HG02759 (cell line): ENCODE data around the gene LRP5.
"Not testable (repeated sequence)": the region's sequence is repeated elsewhere in the genome, so short reads cannot be mapped to it uniquely, and the experiment has no call there.

Experiments
- ATAC-seq: cut with Tn5 transposase; IDR thresholded peaks from one replicate; pipeline ENCODE4 v1.9.1; 2021; ENCODE audit warnings: mild to moderate bottlenecking, moderate library complexity; ENCODE audit not compliant: unreplicated experiment

LRP5 gene

DNA sequence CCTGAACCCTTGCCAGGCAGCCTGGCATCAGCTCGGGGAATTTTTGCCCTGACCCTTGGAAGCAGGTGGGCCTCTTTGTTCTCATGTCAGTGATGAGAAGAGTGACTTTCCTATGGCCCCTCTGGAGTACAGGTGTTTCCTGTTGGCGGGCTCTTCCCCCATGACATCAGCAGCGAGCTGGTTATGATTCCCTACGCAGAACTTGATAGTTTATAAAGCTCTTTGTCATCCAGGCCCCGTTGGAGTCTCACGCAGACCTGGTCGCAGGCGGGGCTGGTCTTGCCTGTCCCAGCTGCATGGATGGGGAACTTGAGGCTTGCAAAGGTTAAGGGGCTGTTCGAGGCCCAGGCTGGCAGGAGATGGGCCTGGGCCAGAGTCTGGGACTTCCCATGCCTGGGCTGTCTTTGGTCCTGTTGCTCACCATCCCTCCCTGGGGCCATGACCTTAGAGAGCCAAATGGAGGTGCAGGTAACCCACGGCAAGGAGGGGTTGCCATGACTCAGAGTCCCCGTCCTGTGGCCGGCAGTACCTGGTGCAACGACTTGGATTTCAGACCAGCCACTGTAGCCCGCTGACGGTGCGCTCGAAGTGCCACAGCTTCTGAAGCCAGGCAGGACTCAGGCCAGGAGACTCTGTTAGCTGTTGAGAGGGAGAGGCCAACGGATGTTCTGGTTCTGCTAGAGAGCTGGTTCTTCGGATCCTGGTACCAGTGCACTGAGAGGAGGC, 102.3 kb downstream of the LRP5 start:
- no peak for ATAC-seq

DNA sequence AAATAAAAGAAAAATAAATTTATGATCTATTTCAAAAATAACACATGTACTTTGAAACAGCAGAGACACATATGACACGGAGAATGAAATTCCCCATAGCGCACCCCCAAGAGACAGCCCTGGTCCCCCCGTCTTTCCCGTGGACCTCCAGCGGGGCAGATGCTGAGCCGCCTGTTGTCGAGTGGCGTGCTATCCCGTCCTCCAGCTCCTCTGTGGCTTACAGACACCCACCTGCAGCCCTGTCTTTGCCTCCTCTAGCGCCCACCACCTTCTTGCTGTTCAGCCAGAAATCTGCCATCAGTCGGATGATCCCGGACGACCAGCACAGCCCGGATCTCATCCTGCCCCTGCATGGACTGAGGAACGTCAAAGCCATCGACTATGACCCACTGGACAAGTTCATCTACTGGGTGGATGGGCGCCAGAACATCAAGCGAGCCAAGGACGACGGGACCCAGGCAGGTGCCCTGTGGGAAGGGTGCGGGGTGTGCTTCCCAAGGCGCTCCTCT, 103.7 kb downstream of the LRP5 start:
- no peak for ATAC-seq

DNA sequence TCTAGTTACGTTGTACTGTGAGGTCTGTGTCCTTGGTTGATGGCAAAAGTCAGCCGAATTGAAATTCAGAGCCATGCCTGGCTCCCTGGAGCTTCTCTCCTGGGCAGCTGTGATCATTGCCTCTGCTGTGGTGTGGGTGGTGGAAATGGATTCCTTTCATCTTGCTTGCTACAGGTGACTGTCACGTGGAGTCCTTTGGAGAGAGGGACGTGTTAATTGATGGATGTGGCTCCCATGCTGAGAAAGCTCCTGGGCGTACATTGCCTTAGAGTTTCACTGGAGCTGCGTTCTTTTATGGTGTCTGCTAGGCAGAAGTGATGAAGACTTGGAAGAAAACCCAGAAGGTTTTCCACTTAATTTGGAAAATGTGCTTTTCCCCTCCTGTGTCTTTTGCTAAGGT, 106.3 kb downstream of the LRP5 start:
- no peak for ATAC-seq

DNA sequence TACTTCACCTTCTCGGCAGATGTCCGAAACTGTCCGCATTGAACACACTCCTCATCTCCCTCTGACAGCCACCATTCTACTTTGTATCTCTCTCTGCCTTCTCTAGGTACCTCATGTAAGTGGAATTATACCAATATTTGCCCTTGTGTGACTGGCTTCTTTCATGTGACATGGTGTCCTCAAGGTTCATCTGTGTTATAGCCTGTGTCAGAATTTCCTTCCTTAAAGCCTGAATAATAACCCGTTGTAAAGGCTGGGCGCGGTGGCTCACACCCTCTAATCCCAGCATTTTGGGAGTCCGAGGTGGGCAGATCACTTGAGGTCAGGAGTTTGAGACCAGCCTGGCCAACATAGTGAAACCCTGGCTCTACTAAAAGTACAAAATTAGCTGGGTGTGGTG, 107.8 kb downstream of the LRP5 start:
- no peak for ATAC-seq

DNA sequence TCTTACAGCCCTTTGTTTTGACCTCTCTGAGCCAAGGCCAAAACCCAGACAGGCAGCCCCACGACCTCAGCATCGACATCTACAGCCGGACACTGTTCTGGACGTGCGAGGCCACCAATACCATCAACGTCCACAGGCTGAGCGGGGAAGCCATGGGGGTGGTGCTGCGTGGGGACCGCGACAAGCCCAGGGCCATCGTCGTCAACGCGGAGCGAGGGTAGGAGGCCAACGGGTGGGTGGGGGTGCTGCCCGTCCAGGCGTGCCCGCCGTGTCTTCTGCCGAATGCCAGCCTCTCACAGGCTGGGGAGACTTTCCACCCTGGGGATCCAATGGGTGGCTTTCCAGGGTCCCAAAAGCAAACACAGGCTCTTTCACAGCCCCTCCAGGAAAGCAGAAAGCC, 111.1 kb downstream of the LRP5 start:
- no peak for ATAC-seq

DNA sequence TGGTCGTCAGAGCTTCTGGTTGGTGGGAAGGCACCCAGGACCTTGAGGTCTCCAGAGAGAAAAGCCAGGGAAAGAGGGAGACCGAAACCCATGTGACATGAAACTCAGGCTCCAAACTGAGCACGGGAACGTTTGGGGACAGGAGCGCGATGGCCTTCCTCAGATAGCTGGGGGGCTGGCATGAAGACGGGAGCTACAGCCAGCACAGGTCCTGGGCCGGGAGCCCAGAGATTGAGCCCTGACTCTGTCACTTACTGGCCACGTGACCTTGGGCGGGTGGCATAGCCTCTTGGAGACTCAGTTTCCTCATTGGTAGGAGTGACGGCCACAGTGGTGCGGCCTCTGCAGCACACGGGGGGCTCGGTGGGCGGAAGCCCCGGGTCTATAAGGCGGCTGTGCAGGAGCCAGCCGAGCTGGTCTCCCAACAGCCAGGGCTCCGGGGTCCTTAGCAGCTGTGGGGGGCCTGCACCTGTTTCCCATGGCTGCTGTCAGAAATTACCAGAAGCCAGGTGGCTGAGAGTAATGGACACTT, 111.8 kb downstream of the LRP5 start:
- ATAC-seq: no peak

DNA sequence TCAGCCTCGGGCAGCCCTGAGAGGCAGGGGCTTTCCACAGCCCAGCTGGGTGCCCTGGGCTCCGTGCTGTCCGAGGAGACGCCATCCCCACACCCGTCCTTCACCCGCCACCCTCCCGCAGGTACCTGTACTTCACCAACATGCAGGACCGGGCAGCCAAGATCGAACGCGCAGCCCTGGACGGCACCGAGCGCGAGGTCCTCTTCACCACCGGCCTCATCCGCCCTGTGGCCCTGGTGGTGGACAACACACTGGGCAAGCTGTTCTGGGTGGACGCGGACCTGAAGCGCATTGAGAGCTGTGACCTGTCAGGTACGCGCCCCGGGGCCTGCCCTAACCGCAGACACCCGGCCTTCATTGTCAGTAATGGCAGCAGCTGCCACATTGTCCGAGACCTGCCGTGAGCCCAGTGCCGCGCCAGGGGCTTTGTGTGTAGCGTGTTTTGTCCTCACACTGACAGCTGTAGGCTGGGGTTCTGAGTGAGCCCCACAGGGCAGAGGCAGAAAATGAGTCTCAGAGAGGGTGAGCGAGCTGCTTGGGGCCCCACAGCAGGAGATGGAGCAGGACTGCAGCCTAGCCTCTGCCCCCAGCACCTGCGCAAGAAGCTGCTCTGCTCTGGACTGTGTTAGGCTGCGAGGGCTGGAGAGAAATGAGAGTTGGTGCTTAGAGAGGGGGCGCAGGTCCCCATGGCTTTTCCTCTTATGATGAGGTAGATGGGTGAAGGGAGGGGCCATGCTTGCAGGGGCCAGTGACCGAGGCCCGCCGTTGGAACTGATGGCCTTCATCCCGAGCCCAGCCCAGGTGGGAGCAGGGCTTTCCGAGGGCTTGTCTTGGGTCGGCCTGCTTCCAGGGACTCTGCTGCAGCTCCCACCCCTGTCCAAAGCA, 112.8 kb downstream of the LRP5 start:
- no peak for ATAC-seq

DNA sequence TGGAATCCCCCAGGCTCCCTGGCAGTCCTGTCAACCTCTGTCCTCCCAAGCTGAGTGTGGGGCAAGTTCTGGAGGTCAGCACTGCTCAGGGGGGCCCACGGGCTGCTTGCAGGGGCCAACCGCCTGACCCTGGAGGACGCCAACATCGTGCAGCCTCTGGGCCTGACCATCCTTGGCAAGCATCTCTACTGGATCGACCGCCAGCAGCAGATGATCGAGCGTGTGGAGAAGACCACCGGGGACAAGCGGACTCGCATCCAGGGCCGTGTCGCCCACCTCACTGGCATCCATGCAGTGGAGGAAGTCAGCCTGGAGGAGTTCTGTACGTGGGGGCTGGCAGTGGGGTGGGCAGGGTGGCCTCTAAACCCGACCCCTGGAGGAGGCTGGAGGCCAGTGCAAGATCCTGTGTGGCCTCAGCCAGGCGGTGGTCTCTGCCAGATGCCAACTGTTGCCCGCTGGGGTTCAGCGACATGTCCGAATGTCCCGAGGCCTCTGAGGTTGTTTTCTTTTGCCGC, 113.5 kb downstream of the LRP5 start:
- no peak for ATAC-seq

DNA sequence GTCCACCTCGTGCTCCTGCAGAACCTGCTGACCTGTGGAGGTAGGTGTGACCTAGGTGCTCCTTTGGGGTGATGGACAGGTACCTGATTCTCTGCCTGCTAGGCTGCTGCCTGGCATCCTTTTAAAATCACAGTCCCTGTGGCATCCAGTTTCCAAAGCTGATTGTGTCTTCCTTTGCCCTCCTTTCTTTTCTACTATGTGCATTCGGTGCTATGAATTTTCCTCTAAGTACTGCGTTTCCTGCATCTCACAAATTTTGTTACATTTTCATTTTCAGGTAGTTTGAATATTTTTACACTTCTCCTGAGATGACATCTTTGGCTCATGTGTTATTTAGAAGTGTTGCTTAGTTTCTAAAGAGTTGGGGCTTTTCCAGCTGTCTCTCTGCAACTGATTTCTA, 117.3 kb downstream of the LRP5 start:
- ATAC-seq: no peak

DNA sequence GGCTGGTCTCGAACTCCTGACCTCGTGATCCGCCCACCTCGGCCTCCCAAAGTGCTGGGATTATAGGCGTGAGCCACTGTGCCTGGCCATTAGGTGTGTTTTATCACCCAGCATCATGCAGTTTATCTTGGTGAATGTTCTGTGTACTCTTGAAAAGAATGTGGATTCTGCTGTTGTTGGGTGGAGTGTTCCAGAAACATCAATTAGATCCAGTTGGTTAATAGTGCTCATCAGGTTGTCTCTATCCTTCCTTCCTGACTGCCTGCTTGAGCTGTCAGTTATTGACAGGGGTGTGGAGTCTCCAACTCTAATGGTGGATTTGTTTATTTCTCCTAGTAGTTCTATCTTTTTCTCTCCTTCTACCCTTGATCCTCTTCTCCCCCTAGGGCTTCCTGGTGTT, 118.0 kb downstream of the LRP5 start:
- ATAC-seq: no peak

DNA sequence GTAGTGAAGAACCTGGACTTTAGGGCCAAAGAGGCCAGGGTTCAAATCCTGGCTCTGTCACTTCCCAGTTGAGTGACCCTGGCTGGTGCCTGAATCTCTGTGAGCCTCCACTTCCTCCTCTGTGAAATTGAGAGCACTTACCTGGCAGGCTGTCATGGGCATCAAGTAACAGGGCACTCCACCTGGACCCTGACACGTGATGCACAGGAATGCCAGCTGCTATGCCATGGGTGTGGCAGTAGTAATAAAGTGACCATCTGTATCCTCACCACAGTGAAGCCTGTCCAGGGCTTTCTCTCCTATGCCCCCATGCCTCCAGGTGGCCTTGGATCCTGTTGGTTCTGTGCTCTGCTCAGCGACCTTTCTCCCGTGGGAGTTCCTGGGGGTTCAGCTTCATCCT, 118.4 kb downstream of the LRP5 start:
- no peak for ATAC-seq

DNA sequence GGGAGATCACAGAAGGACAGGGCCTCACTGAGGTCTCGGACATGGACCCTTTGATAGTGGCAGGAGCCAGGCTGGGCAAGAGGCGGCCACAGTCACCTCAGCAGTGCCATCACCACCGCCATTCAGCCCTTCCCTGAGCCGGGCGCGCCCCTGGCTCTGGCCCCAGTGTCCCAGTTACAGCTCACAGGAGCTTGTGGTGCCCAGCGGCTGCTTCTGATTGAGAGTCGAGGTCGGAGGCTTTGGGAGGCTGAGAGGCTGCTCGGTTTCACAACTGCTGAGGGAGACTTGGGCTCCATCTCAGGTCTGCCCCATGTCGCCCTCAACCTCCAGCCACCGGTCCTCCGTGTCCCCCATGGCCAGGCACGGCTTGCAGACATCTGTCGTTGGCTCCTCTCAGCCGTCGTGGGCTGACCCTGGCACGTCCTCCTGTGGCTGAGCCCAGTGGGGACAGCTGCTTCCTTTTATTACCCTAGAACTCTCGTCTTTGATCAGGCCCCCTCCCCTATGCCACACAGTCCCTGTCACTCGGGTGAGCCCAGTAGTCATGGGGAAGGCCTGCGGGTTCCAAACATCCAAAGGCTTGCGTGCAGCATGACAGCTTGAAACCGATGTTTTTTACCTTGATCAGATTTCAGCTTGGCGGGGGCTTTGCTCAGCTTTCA, 119.7 kb downstream of the LRP5 start:
- ATAC-seq: no peak

DNA sequence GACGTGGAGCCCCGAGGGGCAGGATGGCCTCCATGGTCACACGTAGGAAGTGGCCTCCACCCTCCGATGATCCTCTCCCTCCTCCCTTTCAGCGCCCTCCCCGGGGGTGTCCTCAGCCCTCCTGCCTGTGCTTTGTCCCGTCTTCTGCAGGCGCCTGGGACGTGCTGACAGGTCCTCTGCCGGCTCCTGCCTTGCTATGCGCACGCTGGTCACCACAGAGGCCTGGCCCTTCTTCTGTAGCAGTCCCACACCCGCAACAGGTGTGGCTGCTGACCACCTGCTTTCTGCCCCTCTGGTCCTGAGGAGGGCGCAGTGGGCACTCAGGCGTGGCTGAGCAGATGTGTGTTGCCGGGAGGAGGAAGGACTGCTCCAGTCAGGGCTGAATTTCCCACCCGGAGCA, 120.5 kb downstream of the LRP5 start:
- ATAC-seq: no peak

DNA sequence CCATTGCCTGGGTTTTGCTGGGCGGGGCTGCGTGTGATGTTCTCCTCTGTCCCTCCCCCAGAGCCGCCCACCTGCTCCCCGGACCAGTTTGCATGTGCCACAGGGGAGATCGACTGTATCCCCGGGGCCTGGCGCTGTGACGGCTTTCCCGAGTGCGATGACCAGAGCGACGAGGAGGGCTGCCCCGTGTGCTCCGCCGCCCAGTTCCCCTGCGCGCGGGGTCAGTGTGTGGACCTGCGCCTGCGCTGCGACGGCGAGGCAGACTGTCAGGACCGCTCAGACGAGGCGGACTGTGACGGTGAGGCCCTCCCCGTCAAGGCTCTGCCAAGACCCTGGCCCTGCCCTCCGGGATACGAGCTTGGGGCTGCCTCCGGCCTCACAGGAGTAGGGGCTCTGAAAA, 121.2 kb downstream of the LRP5 start:
- no peak for ATAC-seq

DNA sequence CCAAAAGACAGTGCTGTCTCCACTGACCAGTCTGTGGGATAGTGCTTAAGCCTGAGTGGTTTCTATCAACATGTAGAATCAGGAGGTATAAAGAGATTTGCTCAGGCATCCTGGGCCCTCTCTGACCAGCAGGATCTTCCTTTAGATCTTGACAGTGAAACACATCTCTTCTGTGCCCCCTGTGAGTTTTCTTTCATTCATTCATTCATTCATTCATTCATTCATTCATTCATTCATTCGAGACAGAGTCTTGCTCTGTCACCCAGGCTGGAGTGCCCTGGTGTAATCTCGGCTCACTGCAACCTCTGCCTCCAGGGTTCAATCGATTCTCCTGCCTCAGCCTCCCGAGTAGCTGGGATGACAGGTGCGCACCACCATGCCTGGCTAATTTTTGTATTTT, 121.8 kb downstream of the LRP5 start:
- ATAC-seq: not testable (repeated sequence)

DNA sequence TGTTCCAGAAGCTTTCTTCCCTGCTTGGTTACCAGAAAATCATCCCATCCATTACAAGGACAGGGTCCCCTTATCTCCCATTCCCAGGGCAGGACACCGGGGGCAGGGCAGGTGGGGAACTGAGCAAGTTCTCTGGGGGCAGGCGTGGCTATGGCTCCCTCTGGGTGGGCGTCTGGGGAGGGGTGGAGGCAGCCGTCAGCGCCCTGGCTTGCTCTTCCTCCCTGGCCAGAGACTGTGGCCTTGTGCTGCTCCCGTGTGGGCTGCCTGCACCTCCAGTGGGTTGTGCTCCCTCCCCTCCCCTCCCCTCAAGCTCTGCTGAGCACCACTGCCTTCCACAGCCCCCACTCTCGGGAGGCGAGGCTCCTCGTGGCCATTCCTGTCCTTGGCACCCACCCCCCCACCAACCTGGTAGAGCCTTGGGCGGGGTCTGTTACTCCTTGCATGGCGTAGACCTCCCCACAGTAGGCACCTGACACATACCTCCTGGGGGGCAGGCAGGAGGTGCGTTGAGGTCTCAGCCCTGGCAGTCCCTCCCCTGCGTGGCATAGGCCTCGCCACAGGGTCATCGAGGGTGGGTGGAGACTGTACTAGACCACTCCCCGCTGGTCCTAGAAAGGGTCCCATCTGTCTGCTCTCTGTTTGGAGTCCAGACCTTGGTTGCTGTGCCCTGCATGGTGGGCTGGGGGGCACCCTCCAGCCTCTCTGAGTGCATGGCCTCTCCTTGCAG, 123.9 kb downstream of the LRP5 start:
- ATAC-seq: no peak

DNA sequence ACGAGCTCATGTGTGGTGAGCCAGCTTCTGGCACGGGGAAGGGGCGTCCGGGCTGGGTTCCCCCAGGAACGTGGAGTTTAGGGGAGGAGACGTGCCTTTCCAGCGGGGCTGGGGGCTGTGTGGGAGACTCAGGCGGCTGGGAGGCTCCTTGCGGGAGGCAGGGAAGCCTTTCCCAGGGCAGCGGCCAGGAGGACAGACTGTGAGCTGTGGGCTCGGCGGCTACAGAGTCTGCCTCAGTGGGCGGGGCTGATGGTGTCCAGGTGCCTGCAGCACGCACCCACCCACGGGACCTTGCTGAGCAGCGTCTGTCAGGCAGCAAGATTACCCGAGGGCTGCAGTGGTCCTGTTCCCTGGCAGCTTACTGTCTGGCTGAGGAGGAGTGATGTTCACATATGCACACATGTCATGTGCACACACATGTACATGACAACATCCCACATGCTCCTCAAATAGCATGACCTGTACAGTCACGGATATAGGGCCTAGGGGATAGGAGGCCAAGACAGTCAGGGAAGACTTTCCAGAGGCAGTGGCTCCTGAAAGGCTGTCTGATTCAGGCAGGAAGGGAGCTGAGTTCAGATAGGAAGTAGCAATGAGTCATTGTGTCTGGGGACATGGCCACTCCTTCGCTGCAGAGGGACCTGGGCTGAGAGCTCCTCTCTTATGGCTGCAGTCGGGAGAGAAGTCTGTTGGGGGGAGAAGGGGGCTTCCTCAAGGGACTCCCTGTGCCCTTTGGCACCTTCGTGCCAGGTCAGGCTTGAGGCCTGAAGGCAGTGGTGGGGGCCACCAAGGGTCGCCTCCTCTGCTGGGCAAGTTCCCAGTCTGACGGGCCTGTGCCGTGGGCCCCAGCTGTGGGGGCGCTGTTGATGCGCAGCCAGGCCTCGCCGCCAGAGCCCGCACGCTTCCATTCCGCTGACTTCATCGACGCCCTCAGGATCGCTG, 124.9 kb downstream of the LRP5 start:
- no peak for ATAC-seq

DNA sequence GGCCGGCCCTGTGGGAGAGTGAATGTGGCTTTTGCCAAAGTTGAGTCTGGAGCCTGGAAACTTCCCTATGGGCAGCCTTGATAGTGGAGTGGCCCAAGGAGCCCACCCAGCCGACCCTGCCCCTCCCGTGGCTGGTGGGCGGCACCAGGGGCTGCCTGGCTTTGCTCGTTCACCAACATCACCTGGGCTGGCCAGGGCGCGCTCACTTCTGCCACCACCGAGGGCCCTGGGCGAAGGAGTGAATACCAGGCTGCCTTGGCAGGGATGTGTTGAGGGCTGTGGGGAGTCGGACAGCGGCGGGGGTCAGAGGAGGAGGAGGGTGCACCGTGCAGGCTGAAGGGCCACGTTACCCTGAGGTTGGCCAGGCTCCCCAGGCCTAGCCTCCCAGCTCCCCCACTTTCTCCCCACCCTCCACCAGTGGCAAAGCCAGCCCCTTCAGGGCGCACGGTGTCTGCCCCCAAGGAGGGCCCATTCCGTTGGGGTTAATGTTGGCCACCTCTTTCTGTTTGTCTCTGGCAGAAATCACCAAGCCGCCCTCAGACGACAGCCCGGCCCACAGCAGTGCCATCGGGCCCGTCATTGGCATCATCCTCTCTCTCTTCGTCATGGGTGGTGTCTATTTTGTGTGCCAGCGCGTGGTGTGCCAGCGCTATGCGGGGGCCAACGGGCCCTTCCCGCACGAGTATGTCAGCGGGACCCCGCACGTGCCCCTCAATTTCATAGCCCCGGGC, 125.7 kb downstream of the LRP5 start:
- no peak for ATAC-seq
